ENCODE data around the gene EDN3. TPM values are rescaled to one million over a fixed set of nuclear protein-coding genes. Genes with fewer than 3 reads are reported as not detected.

The EDN3 gene
- total and polyA plus RNA-seq, 9 of the 15 experiments (the other 6 are each of a cell fraction or from before 2014, with no cell fraction given): not detected

DNA sequence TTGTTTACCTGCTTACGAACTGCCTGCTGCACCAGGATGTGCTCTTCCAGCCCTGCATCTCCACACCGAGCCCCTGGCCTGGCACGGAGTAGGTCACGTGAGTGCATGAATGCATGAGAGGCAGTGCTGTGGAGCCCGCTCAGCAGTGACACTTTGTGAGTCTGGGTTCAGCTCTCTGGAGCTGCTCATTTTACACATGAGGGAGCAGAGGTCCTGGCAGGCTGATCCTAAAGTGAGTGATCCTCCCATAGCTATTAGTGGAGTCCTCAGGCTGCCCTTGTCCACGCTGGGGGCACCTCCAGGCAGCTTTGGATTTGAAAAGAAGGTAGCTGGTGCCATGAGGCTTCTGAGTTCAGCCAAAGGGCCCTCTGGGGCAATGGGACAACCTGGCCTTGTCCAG lies 64.2 kb downstream of the EDN3 start:
- in situ Hi-C loops (cut with MboI): no loop called here
- H4K20me1 ChIP-seq (replicated peaks; ENCODE audit: control insufficient read depth, insufficient read depth, low read length): peaks cover 5% of the 10 kb centered on the region
- ATAC-seq: no peak
- CTCF ChIA-PET (ENCODE audit: low intra/inter-chr PET ratio): no interaction called here
- peaks cover 21 to 33% of the 10 kb centered on the region in 2 experiments; a peak in 4 of 5 replicates for H3K27me3 ChIP-seq (ENCODE audit: control insufficient read depth in 2 of 2, insufficient read depth in 2 of 2, low read length in 2 of 2)
- H3K9me3 ChIP-seq (replicated peaks; ENCODE audit: control insufficient read depth, insufficient read depth, low read depth, low read length): no peaks in the 10 kb centered on the region
- no peak overlapping the region for H3K4me3 ChIP-seq
- no peak for FAIRE-seq
- H3K9me1 ChIP-seq (ENCODE audit: control insufficient read depth, insufficient read depth, low read length): no peaks in the 10 kb centered on the region
- 0% methylated on average over 6 of the region's 6 CpGs for WGBS (ENCODE audit: insufficient coverage, low coverage, missing lambda C conversion rate)
- no peak overlapping the region for H3K4me2 ChIP-seq (ENCODE audit: insufficient read depth, low read length)
- no peak for DNase-seq (ENCODE audit: extremely low read depth in 1 of 4, low spot score in 3 of 4)
- no TSS peak for BruUV-seq (replicated peaks)
- POLR2A ChIA-PET: no interaction called here
- intact Hi-C loops (cut with micrococcal nuclease): no loop called here
- H3K9ac ChIP-seq (ENCODE audit: insufficient read depth in 1 of 2, low read depth in 2 of 2, low read length in 2 of 2): no peak overlapping the region
- H3K79me2 ChIP-seq (ENCODE audit: control insufficient read depth, insufficient read depth, low read length): no peaks in the 10 kb centered on the region
- no peak overlapping the region for H2AFZ ChIP-seq (ENCODE audit: low read depth, low read length)
- no peaks in the 10 kb centered on the region for H3K36me3 ChIP-seq (ENCODE audit: control insufficient read depth, insufficient read depth, low read length)
- no peak overlapping the region for H3K27ac ChIP-seq (ENCODE audit: extremely low read depth, low read depth, low read length)
- no peak for TF ChIP-seq FOXJ3 (CRISPR knock-in tag; IDR thresholded peaks at IDR 0.05)
- TF ChIP-seq ZEB2 (IDR thresholded peaks at IDR 0.05): no peak
- no peak for TF ChIP-seq ZBTB33 (CRISPR knock-in tag; IDR thresholded peaks at IDR 0.05)
- TF ChIP-seq ZNF507 (tag; conservative IDR thresholded peaks at IDR 0.05): no peak
- TF ChIP-seq, protein P1, sequence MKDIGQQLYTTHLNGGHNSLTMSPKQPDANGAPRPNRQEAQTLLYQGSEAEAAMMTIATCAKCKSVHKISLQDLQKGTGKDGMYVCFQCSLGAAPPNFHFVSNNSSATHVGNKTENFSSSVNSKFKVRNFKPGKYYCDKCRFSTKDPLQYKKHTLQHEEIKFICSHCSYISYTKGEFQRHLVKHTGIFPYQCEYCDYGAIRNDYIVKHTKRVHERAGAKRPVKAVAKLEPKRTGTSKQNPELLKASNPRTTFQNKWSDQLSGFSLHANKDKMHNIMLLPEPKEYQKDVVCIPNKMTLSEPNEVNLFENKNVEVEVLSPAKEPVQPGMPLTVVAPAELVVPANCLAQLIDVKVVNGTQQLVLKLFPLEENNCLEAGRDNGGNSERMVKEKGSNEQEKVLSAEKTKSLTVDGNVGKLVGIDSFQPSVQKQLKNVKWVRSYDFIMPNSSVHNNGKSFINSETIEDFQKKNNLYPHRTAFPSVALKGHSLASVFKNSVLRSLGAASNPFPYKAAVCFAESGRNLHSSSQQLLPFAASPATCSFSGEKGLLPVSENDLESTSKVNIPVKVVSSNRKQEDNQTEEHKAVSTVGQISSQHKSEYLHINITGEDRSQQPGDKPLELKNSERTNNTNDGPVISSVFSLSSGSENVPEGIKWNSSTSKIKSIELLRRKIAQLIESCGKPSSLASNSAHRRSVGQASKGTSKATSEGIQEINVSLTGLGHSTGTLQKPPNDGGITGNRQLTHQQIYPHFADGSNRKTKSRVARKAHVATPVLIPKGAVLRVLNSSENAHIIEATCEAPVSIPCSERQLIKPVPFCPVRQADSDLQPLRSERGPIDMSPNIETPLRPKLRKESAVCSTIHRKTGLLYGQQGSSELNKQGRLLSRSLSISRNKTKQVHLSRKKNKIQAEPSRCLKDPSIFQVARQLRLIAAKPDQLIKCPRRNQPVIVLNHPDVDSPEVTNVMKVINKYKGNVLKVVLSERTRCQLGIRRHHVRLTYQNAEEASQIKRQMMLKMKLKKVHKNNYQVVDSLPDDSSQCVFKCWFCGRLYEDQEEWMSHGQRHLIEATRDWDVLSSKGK (CRISPR knock-in tag; IDR thresholded peaks at IDR 0.05): no peak
- no peaks in the 10 kb centered on the region for H3K4me1 ChIP-seq (replicated peaks in 1 of 2; ENCODE audit: control insufficient read depth in 2 of 2, insufficient read depth in 2 of 2, low read length in 2 of 2)

All from K562 (cell line).